H9 (cell line): ENCODE data around the gene CDS2. TPM values are rescaled to one million over a fixed set of nuclear protein-coding genes. Genes with fewer than 3 reads are reported as not detected.

Experiments used
- DNase-seq: peaks from one replicate; pipeline ENCODE4 v3.0.0-alpha.2; 2017
- H2AFZ ChIP-seq: one replicate; pipeline ENCODE4 v1.6.1; 2013; ENCODE audit warnings: mild to moderate bottlenecking, low read length, control low read depth, moderate library complexity
- H2AK5ac ChIP-seq: 2 replicates; pipeline ENCODE4 v1.6.1; 2013; ENCODE audit warnings: low read length, control low read depth, mixed read lengths; ENCODE audit not compliant: insufficient read length
- H2BK120ac ChIP-seq: one replicate; pipeline ENCODE4 v1.6.1; 2013; ENCODE audit warnings: low read depth, mild to moderate bottlenecking, low read length, control low read depth, inconsistent platforms; ENCODE audit not compliant: poor library complexity, severe bottlenecking
- H2BK12ac ChIP-seq: 2 replicates; pipeline ENCODE4 v1.6.1; 2013; ENCODE audit warnings: low read length, control low read depth, mixed read lengths, low read depth; ENCODE audit not compliant: insufficient read length
- H2BK15ac ChIP-seq: 2 replicates; pipeline ENCODE4 v1.6.1; 2013; ENCODE audit warnings: low read depth, low read length, control low read depth
- H2BK20ac ChIP-seq: one replicate; pipeline ENCODE4 v1.6.1; 2013; ENCODE audit warnings: low read depth, mild to moderate bottlenecking, low read length, control low read depth, inconsistent platforms; ENCODE audit not compliant: poor library complexity, severe bottlenecking
- H2BK5ac ChIP-seq: 2 replicates; pipeline ENCODE4 v1.6.1; 2013; ENCODE audit warnings: low read length, control low read depth, mixed read lengths; ENCODE audit not compliant: insufficient read length
- H3K14ac ChIP-seq: 2 replicates; pipeline ENCODE4 v1.6.1; 2013; ENCODE audit warnings: low read length, control low read depth; ENCODE audit not compliant: insufficient read depth
- H3K18ac ChIP-seq: 2 replicates; pipeline ENCODE4 v1.6.1; 2013; ENCODE audit warnings: low read depth, mild to moderate bottlenecking, mixed read lengths, low read length, control low read depth; ENCODE audit not compliant: insufficient read length
- H3K23ac ChIP-seq: 2 replicates; pipeline ENCODE4 v1.6.1; 2013; ENCODE audit warnings: low read length, control low read depth, mixed read lengths, low read depth; ENCODE audit not compliant: insufficient read length
- H3K23me2 ChIP-seq: 2 replicates; pipeline ENCODE4 v1.6.1; 2013; ENCODE audit warnings: low read depth, mild to moderate bottlenecking, mixed read lengths, low read length, control low read depth; ENCODE audit not compliant: insufficient read length, poor library complexity, severe bottlenecking
- H3K27ac ChIP-seq: 2 replicates; pipeline ENCODE4 v1.5.1; 2013; ENCODE audit warnings: low read length, control low read depth, mixed read lengths, low read depth; ENCODE audit not compliant: insufficient read length
- H3K27me3 ChIP-seq: 2 replicates; pipeline ENCODE4 v1.6.1; 2013; ENCODE audit warnings: low read length, control low read depth, inconsistent platforms; ENCODE audit not compliant: insufficient read depth
- H3K4ac ChIP-seq: 2 replicates; pipeline ENCODE4 v1.6.1; 2013; ENCODE audit warnings: low read depth, mild to moderate bottlenecking, control low read depth, inconsistent platforms, low read length, moderate library complexity
- H3K4me1 ChIP-seq: 2 replicates; pipeline ENCODE4 v1.6.1; 2013; ENCODE audit warnings: low read length, control low read depth, inconsistent platforms; ENCODE audit not compliant: insufficient read depth
- H3K4me2 ChIP-seq: 2 replicates; pipeline ENCODE4 v1.6.1; 2013; ENCODE audit warnings: low read length, control low read depth, mixed read lengths; ENCODE audit not compliant: insufficient read length, insufficient read depth
- H3K56ac ChIP-seq: 2 replicates; pipeline ENCODE4 v1.6.1; 2013; ENCODE audit warnings: low read depth, mild to moderate bottlenecking, mixed read lengths, low read length, control low read depth; ENCODE audit not compliant: insufficient read length
- H3K79me1 ChIP-seq: 2 replicates; pipeline ENCODE4 v1.6.1; 2013; ENCODE audit warnings: low read depth, mild to moderate bottlenecking, moderate library complexity, low read length, control low read depth, inconsistent platforms; ENCODE audit not compliant: insufficient read depth, poor library complexity, severe bottlenecking
- H3K79me2 ChIP-seq: 2 replicates; pipeline ENCODE4 v1.6.1; 2013; ENCODE audit warnings: low read length, control low read depth, inconsistent platforms; ENCODE audit not compliant: insufficient read depth
- H3K9ac ChIP-seq: 2 replicates; pipeline ENCODE4 v1.6.1; 2013; ENCODE audit warnings: low read length, control low read depth, mixed read lengths; ENCODE audit not compliant: insufficient read length; ENCODE audit errors: extremely low read depth
- H3K9me3 ChIP-seq: one replicate; pipeline ENCODE4 v1.6.1; 2013; ENCODE audit warnings: low read depth, low read length, inconsistent platforms; ENCODE audit not compliant: control insufficient read depth
- H3T11ph ChIP-seq: one replicate; pipeline ENCODE4 v1.6.1; 2013; ENCODE audit warnings: mild to moderate bottlenecking, low read length, control low read depth, inconsistent platforms
- H4K20me1 ChIP-seq: one replicate; pipeline ENCODE4 v1.6.1; 2013; ENCODE audit not compliant: control insufficient read depth, insufficient read length, insufficient read depth
- H4K5ac ChIP-seq: 2 replicates; pipeline ENCODE4 v1.6.1; 2013; ENCODE audit warnings: low read depth, mild to moderate bottlenecking, mixed read lengths, low read length, control low read depth; ENCODE audit not compliant: insufficient read length
- H4K8ac ChIP-seq: replicated peaks from 2 replicates; pipeline ENCODE4 v1.6.1; 2013; ENCODE audit warnings: low read length, control low read depth, mixed read lengths, low read depth; ENCODE audit not compliant: insufficient read length
- H4K91ac ChIP-seq: 2 replicates; pipeline ENCODE4 v1.6.1; 2013; ENCODE audit warnings: low read depth, mild to moderate bottlenecking, moderate library complexity, mixed read lengths, low read length, control low read depth; ENCODE audit not compliant: insufficient read length
- H3K27ac Mint-ChIP-seq, 3 experiments: 2 replicates in 2 of 3; 3 replicates in 1 of 3; pipeline ENCODE4 v1.8.0; 2020 to 2021; ENCODE audit warnings: mixed read lengths in 3 of 3, mild to moderate bottlenecking in 1 of 3, moderate library complexity in 1 of 3
- H3K27me3 Mint-ChIP-seq: 2 replicates; pipeline ENCODE4 v1.8.0; 2021; ENCODE audit warnings: low read depth, mild to moderate bottlenecking, moderate library complexity, mixed read lengths
- H3K36me3 Mint-ChIP-seq, 3 experiments: 2 replicates in 2 of 3; 3 replicates in 1 of 3; pipeline ENCODE4 v1.8.0; 2020 to 2021; ENCODE audit warnings: low read depth in 3 of 3, mixed read lengths in 3 of 3; ENCODE audit not compliant: insufficient read depth in 1 of 3
- H3K4me1 Mint-ChIP-seq, 2 experiments: 2 replicates each; pipeline ENCODE4 v1.8.0; 2020; ENCODE audit warnings: mixed read lengths in 2 of 2
- H3K4me3 Mint-ChIP-seq, 2 experiments: 2 replicates in 1 of 2; 3 replicates in 1 of 2; pipeline ENCODE4 v1.8.0; 2020 to 2021; ENCODE audit warnings: mild to moderate bottlenecking in 2 of 2, mixed read lengths in 2 of 2, moderate library complexity in 1 of 2
- H3K9me3 Mint-ChIP-seq, 2 experiments: 2 replicates in 1 of 2; 3 replicates in 1 of 2; pipeline ENCODE4 v1.8.0; 2020; ENCODE audit warnings: mild to moderate bottlenecking in 2 of 2, mixed read lengths in 2 of 2, moderate library complexity in 1 of 2
- CTCF ChIP-seq: fragments of 200-600 bp; sonication (generic); conservative IDR thresholded peaks from 3 replicates; pipeline ENCODE4 v1.8.0; 2021; ENCODE audit warnings: antibody characterized with exemption, mild to moderate bottlenecking
- WGBS: extraction: QIAGEN DNeasy Blood & Tissue Kit; methylation state at CpG from one replicate; pipeline ENCODE4 v1.1.7; 2013; ENCODE audit warnings: missing lambda C conversion rate, low lambda C conversion rate, mixed read lengths; ENCODE audit not compliant: insufficient read length; ENCODE audit errors: extremely low coverage; 5-methylcytosine and 5-hydroxymethylcytosine counted together
- total RNA-seq: library from RNA; stranded (reverse); gene quantifications from 2 replicates; pipeline ENCODE4 v1.2.1, GENCODE V29; 2021

Gene CDS2
- total RNA-seq, 1 experiment from 2014 or later: 63.2 TPM

- peak overlapping the region; percentile 82 for H3K9ac ChIP-seq
- H3K14ac ChIP-seq: peak overlapping the region; percentile 54; the same call in 1 of the 2 replicates
- no peak overlapping the region for H2BK20ac ChIP-seq
- no peak for TF ChIP-seq CTCF
- no peaks in the 10 kb centered on the region for H4K20me1 ChIP-seq
- H3K23me2 ChIP-seq: peaks cover 6% of the 10 kb centered on the region
- H2BK12ac ChIP-seq: no peak overlapping the region
- no peaks in the 10 kb centered on the region for H3K79me1 ChIP-seq
- no peak overlapping the region for H3K4ac ChIP-seq
- Mint-ChIP-seq H3K4me1 (peaks cover 29 to 30% of the 10 kb centered on the region in 2 experiments), H3K9me3 (no peaks in the 10 kb centered on the region; a peak in 1 of 5 replicates), H3K36me3 (peaks cover 32 to 39% (median 39%) of the 10 kb centered on the region in 3 experiments), H3K27ac (peak overlapping the region; percentile 88 to 99 (median 89); a peak in 6 of 7 replicates), H3K27me3 (no peaks in the 10 kb centered on the region), H3K4me3 (peak overlapping the region; percentile 98)
- no peak overlapping the region for H3T11ph ChIP-seq
- H3K4me1 ChIP-seq: no peaks in the 10 kb centered on the region
- peak overlapping the region; percentile 66 for H3K4me2 ChIP-seq
- H4K8ac ChIP-seq: no peak overlapping the region
- no peak overlapping the region for H4K91ac ChIP-seq
- no peaks in the 10 kb centered on the region for H3K27me3 ChIP-seq
- no peak overlapping the region for H3K56ac ChIP-seq
- H3K23ac ChIP-seq: no peak overlapping the region
- H3K18ac ChIP-seq: no peak overlapping the region
- H4K5ac ChIP-seq: no peak overlapping the region
- H2BK120ac ChIP-seq: no peak overlapping the region
- no CpG with 5 or more reads among the region's 9 CpGs for WGBS
- H2BK15ac ChIP-seq: no peak overlapping the region
- no peak for DNase-seq
- no peaks in the 10 kb centered on the region for H3K9me3 ChIP-seq
- peak overlapping the region; percentile 32 for H3K27ac ChIP-seq
- H2AK5ac ChIP-seq: no peak overlapping the region
- H3K79me2 ChIP-seq: peaks cover 22% of the 10 kb centered on the region; the same call in 1 of the 2 replicates
- no peak overlapping the region for H2BK5ac ChIP-seq
- H2AFZ ChIP-seq: no peak overlapping the region
These were observed 6.7 kb upstream of the CDS2 start for GRCh38 chr20:5120185-5120476.
